Suprapubic skin (tissue), 4 donors: ENCODE measurements around the gene ANAPC1. TPM values are rescaled to one million over a fixed set of nuclear protein-coding genes. Genes with fewer than 3 reads are reported as not detected.
A peak's percentile ranks its signal among the peaks of the same experiment; 100 is the strongest.
"Not testable (repeated sequence)": the region's sequence is repeated elsewhere in the genome, so short reads cannot be mapped to it uniquely, and the experiment has no call there.

ENCODE experiments used
- DNase-seq, 2 donors: peaks; one replicate each; pipeline ENCODE4 v3.0.0-alpha.2; 2019; ENCODE audit warnings: low spot score in 2 of 2
- H3K27ac ChIP-seq: fragments of 200-600 bp; sonication (generic); one replicate; pipeline ENCODE4 v1.5.1; 2019
- H3K27me3 ChIP-seq: fragments of 200-600 bp; sonication (generic); one replicate; pipeline ENCODE4 v1.5.1; 2019
- H3K36me3 ChIP-seq: fragments of 200-600 bp; sonication (generic); one replicate; pipeline ENCODE4 v1.5.1; 2019
- H3K4me1 ChIP-seq: fragments of 200-600 bp; sonication (generic); one replicate; pipeline ENCODE4 v1.5.1; 2019
- H3K4me3 ChIP-seq: fragments of 200-600 bp; sonication (generic); one replicate; pipeline ENCODE4 v1.5.1; 2019; ENCODE audit warnings: mild to moderate bottlenecking
- H3K9me3 ChIP-seq: fragments of 200-600 bp; sonication (generic); one replicate; pipeline ENCODE4 v1.5.1; 2019
- EP300 ChIP-seq: sonication (generic); formaldehyde crosslinking; IDR thresholded peaks from one replicate; pipeline ENCODE4 v1.6.1; 2017; ENCODE audit warnings: antibody characterized with exemption
- POLR2A ChIP-seq, 2 donors: fragments of 450-650 bp; IDR thresholded peaks; one replicate each; pipeline ENCODE4 v1.6.1; 2017; ENCODE audit warnings: antibody characterized with exemption in 2 of 2, mild to moderate bottlenecking in 2 of 2, moderate library complexity in 2 of 2
- POLR2AphosphoS5 ChIP-seq, 3 donors: sonication (generic); formaldehyde crosslinking; IDR thresholded peaks; one replicate each; pipeline ENCODE4 v1.6.1; 2017; ENCODE audit warnings: antibody characterized with exemption in 3 of 3
- WGBS: methylation state at CpG from one replicate; pipeline ENCODE4 v1.1.5; 2018; 5-methylcytosine and 5-hydroxymethylcytosine counted together
- total RNA-seq, 4 donors: library from RNA; depleted of rRNA; stranded (reverse); fragments of >200 nt; gene quantifications; one replicate each; pipeline ENCODE4 v1.1.0, GENCODE V29; 2016
- TF ChIP-seq, protein P1 (sequence below), 2 donors: fragments of 200-600 bp in 1 of 2; fragments of 450-650 bp in 1 of 2; sonication (generic) in 1 of 2; IDR thresholded peaks; one replicate each; pipeline ENCODE4 v1.5.1; 2016 to 2019; ENCODE audit warnings: antibody characterized with exemption in 2 of 2, mild to moderate bottlenecking in 1 of 2, moderate library complexity in 1 of 2

ANAPC1 gene
- total RNA-seq, 4 donors from 2014 or later = 35.9 to 101 (median 39.5) TPM

DNA sequence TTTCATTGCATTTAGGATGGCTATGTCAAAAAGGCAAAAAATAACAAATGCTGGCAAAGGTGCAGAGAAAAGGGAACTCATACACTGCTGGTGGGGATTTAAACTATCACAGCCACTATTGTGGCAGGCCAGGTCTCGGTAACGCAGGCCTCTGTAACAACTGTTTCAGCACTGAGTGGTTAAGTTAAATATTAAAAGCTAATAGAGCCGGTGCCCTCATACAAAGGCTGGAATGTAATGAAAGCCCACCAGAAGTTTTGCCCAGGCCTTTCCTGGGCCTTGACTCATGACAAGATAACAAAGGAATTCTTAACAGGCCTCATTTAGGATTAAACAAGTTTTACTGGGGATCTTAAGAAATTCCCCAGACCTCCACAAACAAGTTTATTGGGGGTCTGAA, 25.1 kb upstream of the ANAPC1 start:
- no peaks in the 10 kb centered on the region for H3K27me3 ChIP-seq
- TF ChIP-seq POLR2A (IDR thresholded peaks at IDR 0.05) = no peak
- TF ChIP-seq EP300 = no peak
- no peak for TF ChIP-seq POLR2AphosphoS5 (IDR thresholded peaks at IDR 0.05)
- TF ChIP-seq, protein P1, sequence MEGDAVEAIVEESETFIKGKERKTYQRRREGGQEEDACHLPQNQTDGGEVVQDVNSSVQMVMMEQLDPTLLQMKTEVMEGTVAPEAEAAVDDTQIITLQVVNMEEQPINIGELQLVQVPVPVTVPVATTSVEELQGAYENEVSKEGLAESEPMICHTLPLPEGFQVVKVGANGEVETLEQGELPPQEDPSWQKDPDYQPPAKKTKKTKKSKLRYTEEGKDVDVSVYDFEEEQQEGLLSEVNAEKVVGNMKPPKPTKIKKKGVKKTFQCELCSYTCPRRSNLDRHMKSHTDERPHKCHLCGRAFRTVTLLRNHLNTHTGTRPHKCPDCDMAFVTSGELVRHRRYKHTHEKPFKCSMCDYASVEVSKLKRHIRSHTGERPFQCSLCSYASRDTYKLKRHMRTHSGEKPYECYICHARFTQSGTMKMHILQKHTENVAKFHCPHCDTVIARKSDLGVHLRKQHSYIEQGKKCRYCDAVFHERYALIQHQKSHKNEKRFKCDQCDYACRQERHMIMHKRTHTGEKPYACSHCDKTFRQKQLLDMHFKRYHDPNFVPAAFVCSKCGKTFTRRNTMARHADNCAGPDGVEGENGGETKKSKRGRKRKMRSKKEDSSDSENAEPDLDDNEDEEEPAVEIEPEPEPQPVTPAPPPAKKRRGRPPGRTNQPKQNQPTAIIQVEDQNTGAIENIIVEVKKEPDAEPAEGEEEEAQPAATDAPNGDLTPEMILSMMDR (IDR thresholded peaks at IDR 0.05) = no peak
- WGBS = 90% methylated on average over 3 of the region's 3 CpGs
- H3K4me1 ChIP-seq = peaks cover 39% of the 10 kb centered on the region
- H3K9me3 ChIP-seq = no peaks in the 10 kb centered on the region
- DNase-seq = no peak
- no peak overlapping the region for H3K4me3 ChIP-seq
- H3K36me3 ChIP-seq = no peaks in the 10 kb centered on the region
- peak overlapping the region; percentile 52 for H3K27ac ChIP-seq

DNA sequence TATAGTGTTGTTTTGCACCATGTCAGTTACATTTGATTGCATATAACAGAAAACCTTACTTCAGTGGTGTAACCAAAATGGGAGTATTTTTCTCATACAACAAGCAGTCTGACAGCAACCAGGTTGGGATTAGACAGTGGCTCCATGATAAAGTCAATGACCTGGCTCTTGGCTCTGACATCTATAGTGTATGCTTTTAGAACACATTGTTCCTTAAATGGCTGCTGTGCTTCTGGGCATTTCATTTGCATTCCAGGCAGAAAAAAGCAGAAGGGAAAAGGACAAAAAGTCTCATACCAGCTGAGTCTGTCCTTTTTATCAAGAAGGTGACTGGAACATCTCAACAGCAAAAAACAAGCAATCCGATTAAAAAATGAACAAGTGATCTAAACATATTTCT, 24.6 kb upstream of the ANAPC1 start:
- Histone ChIP-seq H3K4me3 (no peak overlapping the region), H3K4me1 (peaks cover 44% of the 10 kb centered on the region), H3K27me3 (no peaks in the 10 kb centered on the region), H3K36me3 (no peaks in the 10 kb centered on the region), H3K27ac (peak overlapping the region; percentile 52), H3K9me3 (no peaks in the 10 kb centered on the region)
- TF ChIP-seq POLR2A (IDR thresholded peaks at IDR 0.05) (no peak), POLR2AphosphoS5 (IDR thresholded peaks at IDR 0.05) (no peak), EP300 (no peak)
- TF ChIP-seq, protein P1 (IDR thresholded peaks at IDR 0.05) = no peak
- no peak for DNase-seq
- 83% methylated on average over 1 of the region's 1 CpG for WGBS

DNA sequence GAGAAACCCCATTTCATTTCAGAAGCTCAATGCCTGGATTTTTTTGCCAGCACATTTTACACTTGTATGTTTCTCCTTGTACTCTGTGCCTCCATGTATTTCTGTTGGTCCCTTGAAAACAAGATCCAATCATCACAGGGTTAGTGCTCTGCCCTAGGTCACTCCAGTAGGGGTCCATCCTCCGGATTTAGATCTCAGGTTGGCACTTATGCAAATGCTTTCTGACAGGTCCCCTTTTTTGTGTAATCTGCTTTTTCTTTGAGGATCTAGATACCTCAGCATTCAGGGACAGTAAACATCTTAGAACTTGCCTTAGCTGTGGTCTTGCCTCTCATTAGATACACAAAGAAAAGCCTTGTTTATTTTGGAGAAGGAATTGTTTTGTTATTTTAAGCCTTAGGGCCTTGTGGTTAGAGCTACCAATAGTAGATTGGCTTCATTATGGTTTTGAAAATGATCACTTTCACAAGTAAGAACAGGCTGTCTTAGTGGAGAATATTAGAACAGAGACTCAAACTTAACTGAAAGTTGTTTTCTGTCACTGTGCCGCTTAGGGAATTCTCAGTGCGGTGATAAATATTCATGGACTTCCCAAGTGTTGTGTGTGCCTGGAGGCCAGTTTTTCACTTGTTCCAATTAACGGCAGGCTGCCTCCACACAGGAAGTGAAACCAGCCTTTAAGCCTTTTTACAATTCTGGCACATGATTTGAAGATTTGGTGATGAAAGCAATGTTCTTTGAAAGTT, 22.2 kb upstream of the ANAPC1 start:
- Histone ChIP-seq H3K4me3 (no peak overlapping the region), H3K4me1 (peaks cover 55% of the 10 kb centered on the region), H3K9me3 (no peaks in the 10 kb centered on the region), H3K27me3 (no peaks in the 10 kb centered on the region), H3K27ac (peak overlapping the region; percentile 71), H3K36me3 (no peaks in the 10 kb centered on the region)
- no peak for TF ChIP-seq POLR2AphosphoS5 (IDR thresholded peaks at IDR 0.05)
- no peak for TF ChIP-seq POLR2A (IDR thresholded peaks at IDR 0.05)
- TF ChIP-seq EP300 = no peak
- TF ChIP-seq, protein P1 (IDR thresholded peaks at IDR 0.05) = no peak
- 12% methylated on average over 4 of the region's 4 CpGs for WGBS
- no peak for DNase-seq

DNA sequence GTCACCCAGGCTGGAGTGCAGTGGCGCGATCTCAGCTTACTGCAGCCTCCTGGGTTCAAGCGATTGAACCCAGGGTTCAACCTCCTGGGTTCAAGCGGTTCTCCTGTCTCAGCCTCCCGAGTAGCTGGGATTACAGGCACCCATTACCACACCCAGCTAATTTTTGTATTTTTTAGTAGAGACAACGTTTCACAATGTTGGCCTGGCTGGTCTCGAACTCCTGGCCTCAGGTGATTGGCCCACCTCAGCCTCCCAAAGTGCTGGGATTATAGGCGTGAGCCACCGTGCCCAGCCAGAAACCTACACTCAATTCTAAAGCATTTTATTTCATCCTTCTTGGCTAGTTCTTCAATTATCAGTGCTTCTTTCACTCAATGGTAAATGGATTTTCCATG, 21.5 kb upstream of the ANAPC1 start:
- not testable (repeated sequence) for H3K4me3 ChIP-seq, H3K27me3 ChIP-seq, H3K36me3 ChIP-seq, DNase-seq, H3K9me3 ChIP-seq
- Histone ChIP-seq H3K4me1 (peaks cover 62% of the 10 kb centered on the region), H3K27ac (peak overlapping the region; percentile 71)
- 89% methylated on average over 9 of the region's 9 CpGs for WGBS

DNA sequence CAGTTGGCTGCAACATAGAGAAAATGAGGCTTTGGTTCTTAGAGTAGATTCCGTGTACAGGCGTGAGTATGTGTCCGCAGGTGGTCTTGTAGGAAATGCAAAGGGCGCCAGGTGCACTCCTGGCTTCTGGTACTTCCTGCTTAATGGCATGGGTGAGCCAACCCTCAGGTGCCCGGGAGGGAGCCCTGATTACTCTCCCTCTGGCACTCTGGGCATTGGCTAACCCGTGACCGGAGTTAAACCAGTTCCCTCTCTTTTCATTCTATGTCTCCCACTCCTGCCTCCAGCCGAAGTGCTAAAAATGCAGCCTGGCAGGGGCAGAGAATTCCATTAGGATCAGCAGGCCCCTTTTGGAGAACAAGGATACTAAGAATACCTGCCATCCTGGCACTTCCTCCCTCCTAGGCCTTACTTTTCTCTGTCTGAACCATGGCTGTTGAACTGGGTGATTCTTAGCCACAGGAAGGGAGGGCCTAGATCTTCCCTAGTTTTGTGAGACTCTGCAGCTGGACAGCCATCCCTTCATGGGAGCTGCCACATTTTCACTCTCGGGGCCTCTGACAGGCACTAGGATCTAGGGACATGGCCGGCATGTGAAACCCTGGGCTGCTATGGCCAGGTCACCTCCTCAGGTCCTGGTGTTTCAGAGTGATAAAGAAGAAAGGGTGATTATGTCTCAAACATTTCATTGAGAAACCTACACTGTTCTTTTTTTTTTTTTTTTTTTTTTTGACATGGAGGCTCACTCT, 20.9 kb upstream of the ANAPC1 start:
- Histone ChIP-seq H3K9me3 (no peaks in the 10 kb centered on the region), H3K36me3 (no peaks in the 10 kb centered on the region), H3K27ac (peak overlapping the region; percentile 50), H3K27me3 (no peaks in the 10 kb centered on the region), H3K4me3 (no peak overlapping the region), H3K4me1 (peaks cover 66% of the 10 kb centered on the region)
- TF ChIP-seq POLR2A (IDR thresholded peaks at IDR 0.05) = no peak
- TF ChIP-seq POLR2AphosphoS5 (IDR thresholded peaks at IDR 0.05) = no peak
- TF ChIP-seq, protein P1 (IDR thresholded peaks at IDR 0.05) = no peak
- no peak for TF ChIP-seq EP300
- WGBS = 81% methylated on average over 10 of the region's 10 CpGs
- DNase-seq = no peak
